Upper lobe of left lung (tissue), 6 donors: Measurements from ENCODE around the gene TGFB1I1. TPM values are rescaled to one million over a fixed set of nuclear protein-coding genes. Genes with fewer than 3 reads are reported as not detected.

ENCODE experiments used
- ATAC-seq, 2 donors: fragments of 200-7000 bp; cut with Tn5 transposase; one replicate each; pipeline ENCODE4 v1.9.1; 2022; ENCODE audit warnings: mild to moderate bottlenecking in 2 of 2, moderate library complexity in 2 of 2; ENCODE audit not compliant: low FRiP score in 2 of 2
- DNase-seq, 2 donors: peaks; one replicate each; pipeline ENCODE4 v3.0.0-alpha.2; 2019 to 2020
- H3K27ac ChIP-seq, 4 donors: fragments of 200-600 bp; sonication (generic); one replicate each; pipeline ENCODE4 v1.5.1; 2016 to 2019
- H3K27me3 ChIP-seq, 4 donors: fragments of 200-600 bp; sonication (generic); one replicate each; pipeline ENCODE4 v1.5.1; 2017 to 2019
- H3K36me3 ChIP-seq, 4 donors: fragments of 200-600 bp; sonication (generic); one replicate each; pipeline ENCODE4 v1.5.1; 2016 to 2019
- H3K4me1 ChIP-seq, 4 donors: fragments of 200-600 bp; sonication (generic); one replicate each; pipeline ENCODE4 v1.5.1; 2018 to 2019
- H3K4me3 ChIP-seq, 4 donors: fragments of 200-600 bp; sonication (generic); one replicate each; pipeline ENCODE4 v1.5.1; 2017 to 2019; ENCODE audit warnings: mild to moderate bottlenecking in 2 of 4, moderate library complexity in 1 of 4
- H3K9me3 ChIP-seq, 4 donors: fragments of 200-600 bp; sonication (generic); one replicate each; pipeline ENCODE4 v1.5.1; 2018 to 2019
- CTCF ChIP-seq, 6 experiments: fragments of 450-650 bp in 4 of 6; fragments of 200-600 bp in 2 of 6; sonication (generic) in 2 of 6; IDR thresholded peaks; one replicate each; pipeline ENCODE4 v1.5.1; 2016 to 2019; ENCODE audit warnings: antibody characterized with exemption in 6 of 6
- EP300 ChIP-seq, 4 donors: sonication (generic); formaldehyde crosslinking; IDR thresholded peaks; one replicate each; pipeline ENCODE4 v1.5.1; 2017; ENCODE audit warnings: antibody characterized with exemption in 4 of 4, control low read depth in 2 of 4
- POLR2A ChIP-seq, 4 donors: fragments of 450-650 bp; IDR thresholded peaks; one replicate each; pipeline ENCODE4 v1.5.1; 2016 to 2017; ENCODE audit warnings: antibody characterized with exemption in 4 of 4, mild to moderate bottlenecking in 2 of 4
- POLR2AphosphoS5 ChIP-seq, 2 donors: sonication (generic); formaldehyde crosslinking; IDR thresholded peaks; one replicate each; pipeline ENCODE4 v1.5.1; 2017; ENCODE audit warnings: antibody characterized with exemption in 2 of 2
- WGBS, 2 donors: methylation state at CpG; one replicate each; pipeline ENCODE4 v1.1.5; 2017 to 2018; 5-methylcytosine and 5-hydroxymethylcytosine counted together
- total RNA-seq, 6 donors: library from RNA; depleted of rRNA in 4 of 6; stranded (reverse); fragments of >200 nt in 4 of 6; gene quantifications; one replicate each; pipeline versions ENCODE4 v1.1.0 to v1.2.1, GENCODE V29; 2016 to 2021
- donor health status: DM: no; HTN: no; CAD: no; lungs with moderate emphysema.
- donor health status: DM: no; HTN: yes; CAD: no; lungs with severe emphysema.

Gene TGFB1I1
- total RNA-seq, 6 donors from 2014 or later, result 21.0 to 62.8 (median 27.8) TPM

- no peak for DNase-seq
- H3K4me1 ChIP-seq, result peaks cover 40 to 61% (median 56%) of the 10 kb centered on the region in 4 donors
Observed at GRCh38 chr16:31452631-31453106, 19.3 kb upstream of the TGFB1I1 start.

GRCh38 chr16:31453255-31454204 is 18.4 kb upstream of the TGFB1I1 start:
- H3K36me3 ChIP-seq, result peaks cover 0 to 4% (median 0%) of the 10 kb centered on the region in 4 donors
- no peaks in the 10 kb centered on the region for H3K27me3 ChIP-seq
- H3K4me1 ChIP-seq, result peaks cover 47 to 70% (median 60%) of the 10 kb centered on the region in 4 donors
- peak overlapping the region; percentile 3 to 68 (median 35) for H3K27ac ChIP-seq
- no peak overlapping the region for H3K4me3 ChIP-seq
- ATAC-seq, result peak in 1 of 2 donors; percentile 41
- no peaks in the 10 kb centered on the region for H3K9me3 ChIP-seq
- no peak for TF ChIP-seq POLR2AphosphoS5 (IDR thresholded peaks at IDR 0.05)
- TF ChIP-seq POLR2A (IDR thresholded peaks at IDR 0.05), result no peak
- no peak for TF ChIP-seq EP300 (IDR thresholded peaks at IDR 0.05)
- no peak for TF ChIP-seq CTCF (IDR thresholded peaks at IDR 0.05)
- DNase-seq, result peak in 1 of 2 donors; percentile 56
- 56 to 57% methylated on average over 19 to 20 of the region's 20 CpGs for WGBS, 2 donors

More at GRCh38 chr16:31452631-31453106, 19.3 kb upstream of the TGFB1I1 start:
- H3K27me3 ChIP-seq, result no peaks in the 10 kb centered on the region
- peak overlapping the region; percentile 9 to 68 (median 52) for H3K27ac ChIP-seq
- peak in 1 of 2 donors; percentile 65 for ATAC-seq
- H3K9me3 ChIP-seq, result no peaks in the 10 kb centered on the region
- H3K4me3 ChIP-seq, result no peak overlapping the region
- H3K36me3 ChIP-seq, result peaks cover 0 to 4% (median 0%) of the 10 kb centered on the region in 4 donors
- TF ChIP-seq CTCF (IDR thresholded peaks at IDR 0.05), result no peak
- TF ChIP-seq POLR2AphosphoS5 (IDR thresholded peaks at IDR 0.05), result no peak
- no peak for TF ChIP-seq EP300 (IDR thresholded peaks at IDR 0.05)
- TF ChIP-seq POLR2A (IDR thresholded peaks at IDR 0.05), result no peak
- 67 to 68% methylated on average over 3 of the region's 3 CpGs for WGBS, 2 donors

GRCh38 chr16:31455601-31456314 is 16.2 kb upstream of the TGFB1I1 start:
- 70 to 76% methylated on average over 10 to 17 of the region's 17 CpGs for WGBS, 2 donors
- DNase-seq (no peak), ATAC-seq (no peak)
- TF ChIP-seq EP300 (IDR thresholded peaks at IDR 0.05) (no peak), POLR2AphosphoS5 (IDR thresholded peaks at IDR 0.05) (no peak), CTCF (IDR thresholded peaks at IDR 0.05) (peak in 1 of 6 experiments; percentile 8)
- Histone ChIP-seq H3K27me3 (no peaks in the 10 kb centered on the region), H3K4me3 (no peak overlapping the region), H3K36me3 (peaks cover 0 to 4% (median 0%) of the 10 kb centered on the region in 4 donors), H3K4me1 (peaks cover 57 to 79% (median 69%) of the 10 kb centered on the region in 4 donors), H3K9me3 (no peaks in the 10 kb centered on the region), H3K27ac (peak overlapping the region in 1 of 4 donors; percentile 15)

DNA sequence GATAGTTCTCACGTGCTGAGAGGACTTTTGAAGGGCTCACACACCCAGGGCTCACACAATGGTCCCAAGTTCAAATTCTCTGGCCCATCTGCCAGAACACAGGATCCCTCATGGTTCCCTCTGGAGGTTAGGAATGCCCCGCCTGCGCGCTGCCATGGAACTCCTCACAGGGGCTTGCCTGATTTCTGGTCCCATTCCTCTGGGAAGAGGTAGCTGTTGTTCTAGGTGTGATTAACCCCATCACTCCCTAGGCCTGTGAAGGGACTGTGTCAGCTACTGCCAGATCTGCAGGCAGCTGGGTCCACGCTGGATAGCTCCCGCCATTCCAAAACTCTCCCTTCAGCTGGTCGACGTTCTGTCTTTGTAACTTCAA is 15.0 kb upstream of the TGFB1I1 start:
- Histone ChIP-seq H3K27me3 (no peaks in the 10 kb centered on the region), H3K9me3 (no peaks in the 10 kb centered on the region), H3K4me3 (no peak overlapping the region), H3K4me1 (peaks cover 61 to 77% (median 67%) of the 10 kb centered on the region in 4 donors), H3K27ac (no peak overlapping the region), H3K36me3 (peaks cover 0 to 7% (median 3%) of the 10 kb centered on the region in 4 donors)
- TF ChIP-seq CTCF (IDR thresholded peaks at IDR 0.05) (no peak), EP300 (IDR thresholded peaks at IDR 0.05) (no peak), POLR2AphosphoS5 (IDR thresholded peaks at IDR 0.05) (no peak), POLR2A (IDR thresholded peaks at IDR 0.05) (no peak)
- no peak for DNase-seq
- 77 to 78% methylated on average over 4 to 8 of the region's 8 CpGs for WGBS, 2 donors
- ATAC-seq, result no peak
